Activated CD4-positive, alpha-beta T cell treated with anti-CD3 and anti-CD28 coated beads for 4 hours (primary cell): ENCODE measurements around the gene PLEKHA1.

ENCODE experiments used
- DNase-seq, 2 donors: peaks; one replicate each; pipeline ENCODE4 v3.0.0-alpha.2; 2020

PLEKHA1 gene

GRCh38 chr10:122374237-122374858 lies at the start of gene PLEKHA1:
PLEKHA1 (plus strand) TSS chr10:122374708; CDS start chr10:122393201, 18,493 bp downstream.
- peak; percentile 91 for DNase-seq

GRCh38 chr10:122325235-122325634 lies 49.3 kb upstream of the PLEKHA1 start:
- DNase-seq: no peak

GRCh38 chr10:122326385-122326784 lies 48.1 kb upstream of the PLEKHA1 start:
- no peak for DNase-seq

- no peak for DNase-seq
These were observed 47.7 kb upstream of the PLEKHA1 start for GRCh38 chr10:122326806-122327205.

- no peak for DNase-seq
These were observed 47.0 kb upstream of the PLEKHA1 start for GRCh38 chr10:122327237-122328206.

GRCh38 chr10:122328676-122329075 lies 45.8 kb upstream of the PLEKHA1 start:
- no peak for DNase-seq

- no peak for DNase-seq
These were observed 45.1 kb upstream of the PLEKHA1 start for GRCh38 chr10:122329416-122329815.

GRCh38 chr10:122331100-122331499 lies 43.4 kb upstream of the PLEKHA1 start:
- no peak for DNase-seq

GRCh38 chr10:122331615-122332446 lies 42.7 kb upstream of the PLEKHA1 start:
- DNase-seq: no peak

GRCh38 chr10:122333037-122333436 lies 41.5 kb upstream of the PLEKHA1 start:
- DNase-seq: no peak

- no peak for DNase-seq
These were observed 38.2 kb upstream of the PLEKHA1 start for GRCh38 chr10:122336332-122336731.

GRCh38 chr10:122336961-122337360 lies 37.5 kb upstream of the PLEKHA1 start:
- no peak for DNase-seq

- no peak for DNase-seq
These were observed 35.7 kb upstream of the PLEKHA1 start for GRCh38 chr10:122338609-122339441.

- DNase-seq: no peak
These were observed 33.2 kb upstream of the PLEKHA1 start for GRCh38 chr10:122341141-122341810.

- peak; percentile 48 to 73 for DNase-seq
These were observed 32.0 kb upstream of the PLEKHA1 start for GRCh38 chr10:122342293-122343134.

- DNase-seq: no peak
These were observed 31.2 kb upstream of the PLEKHA1 start for GRCh38 chr10:122343135-122343800.

- no peak for DNase-seq
These were observed 30.6 kb upstream of the PLEKHA1 start for GRCh38 chr10:122343936-122344335.

- DNase-seq: no peak
These were observed 29.7 kb upstream of the PLEKHA1 start for GRCh38 chr10:122344741-122345258.

- DNase-seq: no peak
These were observed 28.1 kb upstream of the PLEKHA1 start for GRCh38 chr10:122346326-122346950.
